Astrocyte (in vitro differentiated cells and primary cell): Measurements from ENCODE around the gene CDK5RAP2.

Source experiments
- EZH2 ChIP-seq: IDR thresholded peaks from 2 replicates; pipeline ENCODE4 v1.6.1; 2012; ENCODE audit warnings: mild to moderate bottlenecking, low read length, inconsistent platforms; ENCODE audit not compliant: insufficient read depth
- TF ChIP-seq, protein P1 (sequence below): IDR thresholded peaks from 2 replicates; pipeline ENCODE4 v1.5.1; 2011; ENCODE audit warnings: low read depth, mild to moderate bottlenecking, inconsistent platforms, low read length, moderate library complexity; ENCODE audit not compliant: insufficient read depth

DNA sequence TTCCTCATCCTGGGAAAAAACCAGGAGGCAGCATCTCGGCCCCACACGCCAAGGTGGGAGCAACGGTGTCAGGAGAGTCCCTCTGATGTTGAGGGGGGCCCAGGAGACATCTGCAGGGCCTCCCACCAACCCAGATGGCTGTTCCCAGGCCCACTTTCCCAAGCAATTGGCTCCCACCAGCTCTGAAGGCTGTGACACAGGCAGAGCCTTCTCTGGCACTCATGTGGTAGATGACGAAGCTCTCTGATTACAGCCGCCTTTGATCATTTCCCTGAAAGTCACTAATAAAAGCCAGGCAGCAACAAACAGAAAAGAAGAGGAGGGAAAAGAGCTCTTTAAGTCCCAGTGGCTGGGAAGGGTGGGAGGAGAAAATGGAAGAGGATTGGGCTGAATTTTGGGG, 226.5 kb downstream of the CDK5RAP2 start:
- TF ChIP-seq, protein P1, sequence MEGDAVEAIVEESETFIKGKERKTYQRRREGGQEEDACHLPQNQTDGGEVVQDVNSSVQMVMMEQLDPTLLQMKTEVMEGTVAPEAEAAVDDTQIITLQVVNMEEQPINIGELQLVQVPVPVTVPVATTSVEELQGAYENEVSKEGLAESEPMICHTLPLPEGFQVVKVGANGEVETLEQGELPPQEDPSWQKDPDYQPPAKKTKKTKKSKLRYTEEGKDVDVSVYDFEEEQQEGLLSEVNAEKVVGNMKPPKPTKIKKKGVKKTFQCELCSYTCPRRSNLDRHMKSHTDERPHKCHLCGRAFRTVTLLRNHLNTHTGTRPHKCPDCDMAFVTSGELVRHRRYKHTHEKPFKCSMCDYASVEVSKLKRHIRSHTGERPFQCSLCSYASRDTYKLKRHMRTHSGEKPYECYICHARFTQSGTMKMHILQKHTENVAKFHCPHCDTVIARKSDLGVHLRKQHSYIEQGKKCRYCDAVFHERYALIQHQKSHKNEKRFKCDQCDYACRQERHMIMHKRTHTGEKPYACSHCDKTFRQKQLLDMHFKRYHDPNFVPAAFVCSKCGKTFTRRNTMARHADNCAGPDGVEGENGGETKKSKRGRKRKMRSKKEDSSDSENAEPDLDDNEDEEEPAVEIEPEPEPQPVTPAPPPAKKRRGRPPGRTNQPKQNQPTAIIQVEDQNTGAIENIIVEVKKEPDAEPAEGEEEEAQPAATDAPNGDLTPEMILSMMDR: no peak
- no peak for TF ChIP-seq EZH2
